OCI-LY3 (cell line): ENCODE results near the gene POLDIP3.

Experiments
- H2AFZ ChIP-seq: fragments of 200-600, 300-600 bp; shearing (Covaris generic); 2 replicates; pipeline ENCODE4 v1.6.0; 2014; ENCODE audit warnings: antibody characterized with exemption, low read depth, low read length
- H3K27ac ChIP-seq: fragments of 200-600, 300-600 bp; sonication (generic); 2 replicates; pipeline ENCODE4 v1.5.1; 2014; ENCODE audit warnings: mild to moderate bottlenecking, low read length, moderate library complexity, mixed read lengths
- H3K27me3 ChIP-seq: fragments of 200-600, 300-600 bp; sonication (generic); 2 replicates; pipeline ENCODE4 v1.6.1; 2014; ENCODE audit warnings: low read depth, low read length, mixed read lengths
- H3K36me3 ChIP-seq: fragments of 200-600, 300-600 bp; sonication (generic); replicated peaks from 2 replicates; pipeline ENCODE3; 2014; ENCODE audit warnings: low read depth, low read length, mixed read lengths
- H3K4me1 ChIP-seq: fragments of 300-600, 200-600 bp; sonication (generic); 2 replicates; pipeline ENCODE4 v1.6.1; 2014; ENCODE audit warnings: low read length, mixed read lengths
- H3K4me2 ChIP-seq: fragments of 200-600, 300-600 bp; sonication (generic); 2 replicates; pipeline ENCODE4 v1.6.1; 2014; ENCODE audit warnings: low read length, mixed read lengths
- H3K4me3 ChIP-seq: fragments of 300-600, 200-600 bp; sonication (generic); 2 replicates; pipeline ENCODE4 v1.5.1; 2014; ENCODE audit warnings: antibody characterized with exemption, mild to moderate bottlenecking, low read length, moderate library complexity
- H3K79me2 ChIP-seq: fragments of 300-600, 200-600 bp; shearing (Covaris generic); 2 replicates; pipeline ENCODE4 v1.6.1; 2014; ENCODE audit warnings: mild to moderate bottlenecking, low read length, mixed read lengths
- H3K9ac ChIP-seq: fragments of 300-600, 200-600 bp; shearing (Covaris generic); 2 replicates; pipeline ENCODE4 v1.6.0; 2014; ENCODE audit warnings: mild to moderate bottlenecking, low read length, moderate library complexity
- H3K9me3 ChIP-seq: fragments of 200-600, 300-600 bp; shearing (Covaris generic); 2 replicates; pipeline ENCODE4 v1.6.1; 2014; ENCODE audit warnings: low read length, mixed read lengths; ENCODE audit not compliant: insufficient read depth
- H4K20me1 ChIP-seq: fragments of 200-600, 300-600 bp; sonication (generic); 2 replicates; pipeline ENCODE4 v1.6.1; 2016; ENCODE audit warnings: low read length, mixed read lengths; ENCODE audit not compliant: insufficient read depth
- EZH2phosphoT487 ChIP-seq: fragments of 200-600 bp; shearing (Covaris generic); IDR thresholded peaks from 2 replicates; pipeline ENCODE4 v1.6.1; 2018; ENCODE audit warnings: antibody characterized with exemption, mixed run types, low read depth
- TF ChIP-seq, protein P1 (sequence below): fragments of 200-600, 300-600 bp; sonication (generic); IDR thresholded peaks from 2 replicates; pipeline ENCODE4 v1.5.1; 2014; ENCODE audit warnings: antibody characterized with exemption, low read length, low read depth

Gene POLDIP3

DNA sequence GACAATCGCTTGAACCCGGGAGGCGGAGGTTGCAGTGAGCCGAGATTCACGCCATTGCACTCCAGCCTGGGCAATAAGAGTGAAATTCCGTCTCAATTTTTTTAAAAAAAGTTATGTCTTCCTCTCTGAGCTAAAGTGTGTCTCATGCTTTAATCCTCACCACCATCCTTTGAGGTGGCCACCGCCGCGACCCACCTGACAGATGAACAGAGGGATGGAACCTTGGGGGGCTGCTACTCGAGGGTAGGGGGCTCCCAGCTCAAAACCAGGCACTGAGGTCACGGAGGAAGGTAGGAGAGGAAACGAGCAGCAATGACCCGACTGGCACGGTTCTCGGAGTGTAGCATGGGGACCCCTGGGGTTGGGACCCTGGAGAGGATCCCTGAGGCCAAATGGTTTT, 10.7 kb upstream of the POLDIP3 start:
- Histone ChIP-seq H3K9ac (no peak overlapping the region), H3K36me3 (peaks cover 40% of the 10 kb centered on the region), H3K27ac (no peak overlapping the region), H2AFZ (no peak overlapping the region), H3K27me3 (no peaks in the 10 kb centered on the region), H4K20me1 (no peaks in the 10 kb centered on the region), H3K4me1 (peaks cover 8% of the 10 kb centered on the region), H3K4me2 (no peak overlapping the region), H3K79me2 (no peaks in the 10 kb centered on the region), H3K9me3 (no peaks in the 10 kb centered on the region), H3K4me3 (no peak overlapping the region)
- TF ChIP-seq, protein P1, sequence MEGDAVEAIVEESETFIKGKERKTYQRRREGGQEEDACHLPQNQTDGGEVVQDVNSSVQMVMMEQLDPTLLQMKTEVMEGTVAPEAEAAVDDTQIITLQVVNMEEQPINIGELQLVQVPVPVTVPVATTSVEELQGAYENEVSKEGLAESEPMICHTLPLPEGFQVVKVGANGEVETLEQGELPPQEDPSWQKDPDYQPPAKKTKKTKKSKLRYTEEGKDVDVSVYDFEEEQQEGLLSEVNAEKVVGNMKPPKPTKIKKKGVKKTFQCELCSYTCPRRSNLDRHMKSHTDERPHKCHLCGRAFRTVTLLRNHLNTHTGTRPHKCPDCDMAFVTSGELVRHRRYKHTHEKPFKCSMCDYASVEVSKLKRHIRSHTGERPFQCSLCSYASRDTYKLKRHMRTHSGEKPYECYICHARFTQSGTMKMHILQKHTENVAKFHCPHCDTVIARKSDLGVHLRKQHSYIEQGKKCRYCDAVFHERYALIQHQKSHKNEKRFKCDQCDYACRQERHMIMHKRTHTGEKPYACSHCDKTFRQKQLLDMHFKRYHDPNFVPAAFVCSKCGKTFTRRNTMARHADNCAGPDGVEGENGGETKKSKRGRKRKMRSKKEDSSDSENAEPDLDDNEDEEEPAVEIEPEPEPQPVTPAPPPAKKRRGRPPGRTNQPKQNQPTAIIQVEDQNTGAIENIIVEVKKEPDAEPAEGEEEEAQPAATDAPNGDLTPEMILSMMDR, result no peak
- TF ChIP-seq EZH2phosphoT487, result no peak

DNA sequence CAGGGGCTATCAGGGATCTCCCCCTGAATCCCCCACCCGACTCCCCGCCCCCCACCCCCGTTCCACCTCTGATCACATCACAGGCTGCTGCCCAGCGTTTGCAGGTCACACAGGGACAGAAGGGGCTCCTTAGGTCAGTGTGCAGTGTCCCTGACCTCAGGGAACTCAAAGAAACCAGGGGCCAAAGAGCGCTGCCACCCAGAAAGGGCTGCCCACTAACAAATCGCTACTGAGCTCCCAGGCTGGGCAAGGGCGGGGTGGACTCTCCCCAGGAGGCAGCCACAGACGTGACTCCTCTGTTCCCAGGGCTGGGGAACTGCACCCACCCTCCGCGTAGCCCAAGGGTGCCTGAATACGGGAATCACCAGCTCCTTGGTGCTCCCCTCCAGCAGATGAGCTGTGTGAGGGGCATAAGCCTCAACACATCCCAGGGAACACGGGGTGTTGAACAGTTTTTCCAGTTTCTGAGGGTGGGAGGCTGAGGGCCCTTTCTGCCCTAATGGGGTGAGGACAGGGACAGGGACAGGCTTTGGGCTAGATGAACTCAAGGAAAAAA, 9.9 kb upstream of the POLDIP3 start:
- TF ChIP-seq, protein P1, result no peak
- no peak for TF ChIP-seq EZH2phosphoT487
- Histone ChIP-seq H3K79me2 (no peaks in the 10 kb centered on the region), H3K27ac (no peak overlapping the region), H2AFZ (no peak overlapping the region), H3K9ac (no peak overlapping the region), H3K4me1 (peaks cover 8% of the 10 kb centered on the region), H3K27me3 (no peaks in the 10 kb centered on the region), H3K4me2 (no peak overlapping the region), H4K20me1 (no peaks in the 10 kb centered on the region), H3K9me3 (no peaks in the 10 kb centered on the region), H3K4me3 (no peak overlapping the region), H3K36me3 (peaks cover 36% of the 10 kb centered on the region)

DNA sequence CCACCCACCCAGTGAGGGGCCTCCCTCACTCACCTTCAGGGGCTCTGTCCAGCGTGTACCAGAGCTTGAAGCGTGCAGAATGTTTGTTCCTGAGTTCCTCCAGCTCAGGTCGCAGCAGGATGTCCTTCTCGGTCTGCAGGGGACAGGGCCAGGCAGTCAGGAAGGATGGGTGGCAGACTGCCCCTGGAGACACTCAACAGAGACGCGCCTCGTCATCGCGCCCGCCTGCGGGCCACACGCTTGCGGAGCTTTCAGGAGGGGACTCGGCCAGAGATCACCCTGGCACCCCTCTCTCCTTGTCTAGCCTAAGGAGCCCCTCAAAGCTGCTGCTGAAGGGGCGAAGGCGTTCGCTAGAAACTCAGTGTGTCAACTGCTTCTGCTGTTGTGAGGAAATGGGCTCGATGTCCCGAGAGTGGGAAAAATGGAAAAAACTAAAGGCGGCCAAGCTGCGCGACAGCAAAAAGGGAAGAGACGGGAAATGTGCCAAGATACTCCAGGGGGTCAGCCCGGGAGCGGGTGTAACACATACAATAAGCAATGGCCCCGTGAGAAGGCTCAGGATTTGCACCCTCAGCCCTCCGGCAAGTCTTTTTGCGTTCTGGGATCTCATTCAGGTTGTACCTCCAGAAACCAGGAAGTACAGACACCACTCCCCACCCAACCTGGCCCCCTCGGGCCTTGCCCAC, 9.2 kb upstream of the POLDIP3 start:
- Histone ChIP-seq H4K20me1 (no peaks in the 10 kb centered on the region), H3K79me2 (no peaks in the 10 kb centered on the region), H3K4me2 (no peak overlapping the region), H3K9ac (no peak overlapping the region), H3K27me3 (no peaks in the 10 kb centered on the region), H2AFZ (no peak overlapping the region), H3K27ac (0 out of 2 replicates have a peak overlapping the region, but pooled peaks have one; percentile 10), H3K4me1 (peaks cover 8% of the 10 kb centered on the region), H3K4me3 (no peak overlapping the region), H3K36me3 (peaks cover 33% of the 10 kb centered on the region), H3K9me3 (no peaks in the 10 kb centered on the region)
- TF ChIP-seq, protein P1, result no peak
- TF ChIP-seq EZH2phosphoT487, result no peak

DNA sequence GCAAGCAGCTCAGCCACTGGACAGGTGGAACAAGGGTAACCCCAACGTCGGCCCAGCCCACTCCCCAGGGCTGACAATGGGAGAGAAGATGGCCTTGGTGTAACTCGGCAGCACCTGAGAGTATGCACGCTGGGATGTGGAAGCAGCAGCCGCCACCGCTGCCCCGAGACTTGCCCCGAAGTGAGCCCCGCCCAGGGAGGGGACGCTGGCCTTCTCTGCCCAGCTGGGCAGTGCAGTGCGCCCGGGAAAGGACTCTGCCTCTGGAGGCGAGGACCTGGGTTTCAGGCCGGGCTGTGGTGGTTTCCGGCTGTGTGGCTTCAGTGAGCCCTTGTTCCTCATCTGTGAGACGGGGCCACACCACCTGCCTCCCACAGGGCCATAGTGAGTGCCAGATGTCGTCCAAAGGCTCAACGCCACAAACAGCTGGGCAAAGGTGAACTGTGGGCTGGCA, 8.6 kb upstream of the POLDIP3 start:
- Histone ChIP-seq H3K9ac (no peak overlapping the region), H3K27ac (0 out of 2 replicates have a peak overlapping the region, but pooled peaks have one; percentile 10), H3K79me2 (no peaks in the 10 kb centered on the region), H3K4me1 (peaks cover 8% of the 10 kb centered on the region), H3K36me3 (peaks cover 27% of the 10 kb centered on the region), H3K27me3 (no peaks in the 10 kb centered on the region), H3K4me3 (no peak overlapping the region), H3K4me2 (no peak overlapping the region), H2AFZ (no peak overlapping the region), H4K20me1 (no peaks in the 10 kb centered on the region), H3K9me3 (no peaks in the 10 kb centered on the region)
- TF ChIP-seq, protein P1, result no peak
- no peak for TF ChIP-seq EZH2phosphoT487
